Measurements from ENCODE around the gene PPIE.

Gene PPIE

DNA sequence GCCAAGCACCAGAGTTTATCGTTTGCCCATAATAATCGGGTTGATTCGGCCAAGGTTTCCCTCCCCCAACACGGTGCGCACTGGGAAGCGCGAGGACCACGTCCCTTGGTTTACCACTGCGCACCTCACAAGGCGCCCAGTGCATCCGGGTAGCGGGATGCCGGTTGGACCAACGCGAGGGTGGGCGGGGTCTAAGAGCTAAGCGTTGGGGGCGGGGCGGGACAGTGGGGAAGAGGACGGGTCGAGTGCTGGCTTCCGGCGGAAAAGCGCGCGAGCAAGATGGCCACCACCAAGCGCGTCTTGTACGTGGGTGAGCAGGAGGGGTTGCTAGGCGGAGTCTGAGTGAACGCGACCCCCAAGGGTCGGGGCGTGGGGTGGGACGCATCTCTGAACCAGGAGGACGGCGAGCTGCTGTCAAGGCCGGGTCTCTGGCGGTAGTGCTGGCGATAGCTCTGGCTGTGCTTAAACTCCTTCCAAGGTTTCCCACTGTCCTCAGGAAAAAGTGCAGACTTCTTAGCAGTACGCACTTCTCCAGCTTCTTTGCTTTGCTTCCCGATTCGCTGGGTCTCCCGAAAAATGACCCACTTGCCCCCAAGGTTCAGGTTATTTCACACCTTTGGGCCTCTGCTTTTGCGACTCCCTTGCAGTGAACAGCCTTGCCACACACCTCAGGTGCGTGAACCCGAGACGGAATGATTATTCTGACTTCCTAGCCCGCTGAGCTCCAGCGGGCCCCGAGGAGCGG is at the start of gene PPIE:
Gene PPIE, plus strand, starts transcription at position 261 of the 745 bp plus-strand sequence. Its CDS starts 19 bp downstream, at position 280.
- peak; percentile 88 to 96 (median 90) for DNase-seq (ENCODE audit: low read depth in 2 of 3, low spot score in 2 of 3)

DNA sequence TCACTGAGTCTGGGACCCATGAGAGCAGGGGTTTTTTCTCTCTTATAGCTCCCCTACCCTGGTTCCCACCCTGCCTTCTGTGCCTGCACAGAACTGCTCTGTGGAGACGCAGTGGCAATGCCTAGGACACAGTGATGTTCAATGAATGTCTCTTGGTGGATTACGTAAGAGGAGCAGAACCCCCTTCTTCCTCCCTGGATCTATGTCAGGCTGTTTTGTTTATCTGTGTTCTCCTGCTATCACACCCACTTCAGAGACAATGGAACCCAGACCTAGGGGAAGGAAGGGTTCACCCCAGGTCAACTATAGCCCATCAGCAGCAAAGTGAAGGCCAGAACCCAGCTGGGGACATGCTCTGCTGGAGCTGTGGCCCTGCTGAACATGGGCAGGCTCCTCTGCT is 49.5 kb upstream of the PPIE start:
- DNase-seq (ENCODE audit: low read depth in 2 of 3, low spot score in 2 of 3), result no peak

DNA sequence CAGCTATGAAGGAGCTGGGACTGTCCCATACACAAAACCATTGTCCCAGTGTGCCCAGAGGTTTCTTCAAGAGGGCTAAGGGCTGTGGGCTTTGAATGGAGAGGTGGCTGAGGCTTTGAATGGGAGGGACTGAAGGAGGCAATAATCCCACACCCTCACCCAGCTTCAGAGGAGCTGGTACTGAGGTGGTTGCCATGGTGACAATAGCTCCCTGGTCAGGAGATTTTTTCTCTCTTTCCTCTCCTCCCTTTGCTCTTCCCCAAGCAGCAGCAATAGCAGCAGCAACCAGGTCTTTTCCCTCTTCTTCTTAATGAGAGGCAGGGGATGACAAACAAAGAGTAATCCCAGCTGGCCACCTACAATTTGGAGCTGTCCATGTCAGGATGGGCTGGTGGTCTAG is 49.0 kb upstream of the PPIE start:
- DNase-seq (ENCODE audit: low read depth in 2 of 3, low spot score in 2 of 3), result no peak

DNA sequence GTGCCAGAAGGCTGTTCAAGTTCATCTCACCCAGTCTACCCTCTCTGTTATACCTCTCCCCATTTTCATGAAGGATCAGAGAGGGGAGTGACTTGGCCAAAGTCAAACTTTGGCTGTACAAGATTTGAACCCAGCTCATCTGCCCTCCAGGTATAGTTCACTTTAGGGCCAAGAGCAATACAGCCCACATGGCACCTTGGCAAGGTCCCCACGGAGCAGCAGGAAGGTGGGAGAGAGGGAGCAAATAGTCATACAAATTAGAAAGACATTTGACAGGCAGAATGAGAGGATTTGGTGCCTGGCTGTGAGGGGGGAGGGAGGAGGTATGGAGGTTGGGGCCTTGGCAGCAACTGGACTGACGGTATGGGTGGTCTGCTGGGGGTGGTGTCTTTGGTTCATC is 48.5 kb upstream of the PPIE start:
- no peak for DNase-seq (ENCODE audit: low read depth in 2 of 3, low spot score in 2 of 3)

DNA sequence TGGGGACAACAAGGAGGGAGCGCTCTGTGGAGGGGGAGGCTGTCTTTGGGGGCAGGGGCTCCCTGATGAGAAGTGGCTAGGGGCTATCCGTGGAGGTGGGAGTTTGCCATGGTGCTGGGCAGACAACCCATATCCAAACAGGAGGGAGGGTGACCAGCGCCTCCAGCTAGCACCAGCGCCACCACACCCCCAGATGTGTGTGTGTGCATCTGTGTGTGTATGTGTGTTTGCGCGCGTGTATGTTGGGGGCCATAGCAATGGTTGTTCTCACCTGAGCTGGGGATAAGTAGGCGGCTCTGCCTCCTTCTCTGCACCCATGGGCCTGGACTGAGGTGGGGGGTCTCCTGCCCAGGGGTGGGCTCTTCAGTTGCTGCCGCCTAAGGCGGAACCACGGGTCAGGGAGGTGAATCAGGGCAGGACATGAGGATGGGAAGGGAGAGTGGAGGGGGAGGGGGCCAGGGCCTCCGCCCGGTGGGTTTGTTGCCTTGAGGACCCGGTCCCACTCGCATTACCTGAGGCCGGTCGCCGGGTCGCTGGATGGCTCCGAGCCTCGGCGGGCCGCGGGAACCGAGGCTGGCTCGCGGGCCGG is 47.8 kb upstream of the PPIE start:
- no peak for DNase-seq (ENCODE audit: low read depth in 2 of 3, low spot score in 2 of 3)

DNA sequence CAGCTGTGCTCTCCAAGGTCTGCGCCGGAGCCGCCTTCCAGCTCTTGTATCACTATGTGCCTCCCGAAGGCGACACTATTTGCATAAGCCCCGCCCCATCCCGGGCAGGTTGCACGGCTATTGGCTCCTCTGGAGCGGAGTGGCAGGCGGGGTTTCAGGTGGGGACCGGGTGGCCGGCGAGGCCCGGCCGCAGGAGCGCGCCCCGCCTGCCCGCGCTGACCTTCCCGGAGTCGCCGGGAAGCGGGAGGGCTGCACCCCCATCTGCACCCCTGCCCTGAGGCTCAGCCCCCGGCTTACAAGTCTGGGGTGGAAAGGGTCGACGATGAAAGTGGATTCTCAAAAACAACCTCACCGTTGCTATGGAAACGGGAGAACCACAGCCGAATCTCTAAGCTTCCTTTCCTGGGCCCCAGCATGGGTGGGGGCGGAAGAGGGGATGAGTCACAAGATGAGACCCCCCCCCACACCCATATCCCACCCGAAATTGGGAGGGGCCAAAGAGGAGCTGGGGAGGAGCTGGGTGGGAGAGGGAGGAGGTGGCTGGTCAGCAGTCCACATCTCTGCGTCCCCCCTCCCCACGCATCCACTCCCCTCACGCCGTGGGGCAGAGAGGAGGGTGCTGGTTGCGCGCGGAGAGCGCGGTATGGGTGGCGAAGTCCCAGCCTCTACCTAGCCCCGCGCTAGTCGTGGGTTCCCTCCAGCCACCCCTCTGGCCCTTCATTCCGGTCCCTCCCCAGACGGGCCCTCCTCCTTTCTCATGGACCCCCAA is 47.1 kb upstream of the PPIE start, which contains the start of gene HPCAL4:
Gene HPCAL4, minus strand, starts transcription at position 51 of the 769 bp plus-strand sequence. CDS start 6,830 bp downstream, outside the sequence.
- peak; percentile 70 to 78 (median 72) for DNase-seq (ENCODE audit: low read depth in 2 of 3, low spot score in 2 of 3)

- DNase-seq (ENCODE audit: low read depth in 2 of 3, low spot score in 2 of 3), result no peak
Measured at GRCh38 chr1:39692152-39693074, 46.3 kb upstream of the PPIE start.

DNA sequence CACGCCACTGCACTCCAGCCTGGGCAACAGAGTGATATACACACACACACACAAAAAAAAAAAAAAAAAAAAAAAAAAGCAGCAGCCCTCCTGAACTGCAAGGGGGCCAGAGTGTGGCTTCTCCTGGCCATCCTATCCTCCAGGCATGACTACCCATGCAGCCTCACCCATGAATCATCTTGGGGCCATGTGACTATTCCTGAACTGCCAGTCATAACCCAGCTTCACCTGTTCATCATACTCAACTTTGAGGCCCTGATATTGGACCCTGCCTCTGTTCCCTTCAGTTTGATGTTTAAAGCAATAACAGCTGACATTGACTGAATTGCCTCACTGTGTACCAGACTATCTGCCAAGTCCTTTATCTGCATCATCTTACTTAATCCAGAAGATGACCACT is 44.7 kb upstream of the PPIE start:
- no peak for DNase-seq (ENCODE audit: low read depth in 2 of 3, low spot score in 2 of 3)

DNA sequence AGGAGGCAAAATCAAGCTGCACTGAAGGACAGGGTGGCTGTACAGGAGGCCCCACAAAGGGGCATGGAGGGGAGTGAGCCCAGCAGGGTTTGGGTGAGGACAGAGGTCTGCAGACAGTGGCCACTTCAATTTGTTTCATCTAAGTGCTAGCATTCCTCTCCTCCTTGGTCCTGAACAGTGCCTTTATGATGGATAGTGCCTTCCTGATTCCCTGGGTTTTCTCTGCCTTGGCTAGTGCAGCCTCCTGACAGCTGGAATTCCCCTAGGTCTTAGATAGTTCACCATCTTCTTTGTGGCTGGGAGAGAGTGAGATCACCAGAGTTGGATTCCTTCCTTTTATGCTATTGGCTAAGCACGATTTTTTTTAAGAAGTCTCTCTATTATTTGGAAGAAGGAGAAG is 43.7 kb upstream of the PPIE start:
- no peak for DNase-seq (ENCODE audit: low read depth in 2 of 3, low spot score in 2 of 3)

DNA sequence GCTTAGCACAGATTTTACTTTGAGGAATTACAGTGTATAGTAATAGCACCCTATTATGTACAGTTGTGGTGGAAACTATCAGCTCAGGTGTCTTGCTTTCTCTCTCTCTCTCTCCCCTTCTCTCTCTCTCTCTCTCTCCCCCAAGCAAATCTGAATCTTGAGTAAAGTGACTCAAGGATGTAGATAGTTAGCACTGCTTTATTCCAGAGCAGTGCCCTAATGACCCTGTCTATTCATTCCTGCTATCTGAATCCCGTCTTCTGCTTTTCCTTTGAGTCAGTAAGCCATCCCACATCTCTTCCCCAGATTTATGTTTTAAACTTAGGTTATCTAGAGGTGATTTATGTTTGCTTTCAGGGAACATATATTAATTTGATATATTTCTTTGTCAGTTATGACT is 42.2 kb upstream of the PPIE start:
- DNase-seq (ENCODE audit: low read depth in 2 of 3, low spot score in 2 of 3), result no peak

DNA sequence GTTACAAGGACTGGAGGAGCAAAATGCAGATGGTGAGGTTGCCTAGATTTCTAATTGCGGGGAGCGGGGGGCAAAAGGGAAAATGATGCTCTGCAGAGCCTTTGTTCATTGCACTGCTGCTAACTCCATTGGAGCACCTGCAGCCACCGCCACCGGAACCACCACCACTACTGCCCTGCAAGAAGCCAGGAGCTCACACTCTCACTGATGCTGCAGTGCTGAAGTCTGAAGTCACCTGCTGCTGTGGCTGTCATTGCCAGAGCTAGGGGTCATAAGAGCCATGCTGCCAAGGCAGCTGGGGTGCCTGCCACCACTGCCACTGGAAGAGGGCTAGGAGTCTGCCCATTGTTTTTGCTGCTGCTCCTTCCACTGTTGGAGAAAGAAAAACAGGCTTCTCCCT is 40.1 kb upstream of the PPIE start:
- no peak for DNase-seq (ENCODE audit: low read depth in 2 of 3, low spot score in 2 of 3)

DNA sequence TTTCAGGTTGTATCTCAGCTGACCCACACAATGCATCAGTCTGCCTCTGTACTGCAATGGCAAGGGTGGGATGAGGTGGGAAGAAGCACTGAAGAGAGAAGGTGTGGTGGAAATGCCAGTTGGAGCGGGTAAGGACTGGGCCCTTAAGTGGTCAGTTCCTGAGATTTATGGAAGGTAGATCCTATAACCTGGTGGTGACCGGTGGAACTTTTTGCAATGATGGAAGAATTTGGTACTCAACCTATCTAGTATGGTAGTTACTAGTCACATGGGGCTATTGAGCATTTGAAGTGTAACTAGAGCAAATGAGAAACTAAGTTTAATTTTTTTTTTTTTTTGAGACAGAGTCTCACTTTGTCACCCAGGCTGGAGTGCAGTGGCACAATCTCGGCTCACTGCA is 39.3 kb upstream of the PPIE start:
- no peak for DNase-seq (ENCODE audit: low read depth in 2 of 3, low spot score in 2 of 3)

- no peak for DNase-seq (ENCODE audit: low read depth in 2 of 3, low spot score in 2 of 3)
Measured at GRCh38 chr1:39700348-39700747, 38.3 kb upstream of the PPIE start.

- DNase-seq (ENCODE audit: low read depth in 2 of 3, low spot score in 2 of 3), result no peak
Measured at GRCh38 chr1:39701049-39701439, 37.6 kb upstream of the PPIE start.

DNA sequence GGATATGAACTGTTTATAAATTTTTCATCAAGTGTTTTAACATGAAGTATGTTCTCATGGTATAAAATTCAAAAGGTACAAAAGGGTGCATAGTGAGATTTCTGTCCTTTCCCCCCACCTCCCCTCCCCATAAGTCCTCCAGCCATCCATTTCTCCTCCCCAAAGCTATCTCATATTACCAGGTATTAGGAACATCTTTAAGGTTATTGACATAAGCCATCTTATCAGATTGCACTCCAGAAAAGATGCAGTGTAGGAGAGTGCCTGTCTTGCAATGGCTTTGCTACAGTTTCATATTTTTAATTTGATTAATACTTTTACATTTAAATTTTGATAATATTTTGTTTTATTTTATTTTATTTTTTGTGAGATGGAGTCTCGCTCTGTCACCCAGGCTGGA is 33.9 kb upstream of the PPIE start:
- DNase-seq (ENCODE audit: low read depth in 2 of 3, low spot score in 2 of 3), result no peak

GRCh38 chr1:39707506-39707905 is 31.2 kb upstream of the PPIE start:
- no peak for DNase-seq (ENCODE audit: low read depth in 2 of 3, low spot score in 2 of 3)

DNA sequence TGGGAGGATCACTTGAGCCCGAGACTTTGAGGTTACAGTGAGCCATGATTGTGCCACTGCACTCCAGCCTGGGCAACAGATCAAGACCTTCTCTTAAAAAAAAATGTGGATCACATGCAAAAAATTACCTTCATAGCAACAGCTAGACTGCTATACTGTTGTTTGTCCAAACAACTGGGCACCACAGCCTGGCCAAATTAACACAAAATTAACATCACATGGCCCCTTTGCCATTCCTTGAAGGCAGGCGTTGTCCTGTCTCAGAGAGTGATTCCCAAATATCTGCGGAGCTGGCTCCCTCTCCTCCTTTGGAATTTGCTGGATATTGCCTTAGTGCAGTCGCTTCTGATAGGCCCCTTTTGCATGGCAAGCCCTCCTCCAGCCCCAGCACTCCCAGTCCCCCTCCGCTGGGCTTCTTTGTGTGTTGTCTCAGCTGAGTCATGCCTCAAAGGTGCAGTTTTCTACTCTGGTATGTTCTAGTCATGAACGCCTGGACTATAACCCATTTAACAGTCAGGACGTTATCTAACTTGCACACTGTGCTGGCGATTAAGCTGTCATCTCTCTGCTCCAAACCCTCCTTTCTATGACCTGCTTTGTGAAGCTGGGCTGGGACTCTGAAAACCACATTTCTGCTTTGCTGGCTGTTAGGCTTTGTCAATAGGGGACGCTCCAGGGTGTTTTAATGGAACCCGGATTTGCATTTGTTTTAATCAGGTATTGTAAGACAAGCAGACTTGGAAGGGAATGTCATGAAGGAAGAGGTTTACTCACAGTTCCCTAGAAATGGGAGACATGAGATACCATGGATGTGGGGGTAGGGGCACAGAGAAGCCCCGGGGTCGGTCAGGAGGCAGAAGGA is 27.3 kb upstream of the PPIE start:
- no peak for DNase-seq (ENCODE audit: low read depth in 2 of 3, low spot score in 2 of 3)

DNA sequence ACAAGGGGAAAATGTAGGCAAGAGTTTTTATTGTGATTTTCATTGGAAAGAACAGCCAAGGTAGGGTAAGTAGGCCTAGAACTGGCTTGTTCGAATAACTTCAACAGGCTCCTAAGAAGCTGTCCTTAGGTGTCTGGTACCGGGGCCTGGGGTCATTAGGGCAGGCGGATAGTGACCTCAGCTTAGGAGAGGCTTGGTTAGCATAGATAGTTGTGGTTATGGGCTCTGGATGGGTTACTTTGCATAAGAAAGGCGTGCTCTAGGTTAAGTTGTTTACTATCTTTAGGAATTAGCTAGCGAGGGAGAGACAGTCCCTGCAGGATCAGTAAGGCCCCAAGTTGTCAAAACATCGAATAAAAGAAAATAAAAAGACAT is 26.7 kb upstream of the PPIE start:
- DNase-seq (ENCODE audit: low read depth in 2 of 3, low spot score in 2 of 3), result no peak

- no peak for DNase-seq (ENCODE audit: low read depth in 2 of 3, low spot score in 2 of 3)
Measured at GRCh38 chr1:39713557-39713956, 25.1 kb upstream of the PPIE start.

GRCh38 chr1:39717809-39718208 is 20.9 kb upstream of the PPIE start:
- no peak for DNase-seq (ENCODE audit: low read depth in 2 of 3, low spot score in 2 of 3)
